ENCODE measurements around the gene PGLYRP4.
"Not testable (repeated sequence)": the region's sequence is repeated elsewhere in the genome, so short reads cannot be mapped to it uniquely, and the experiment has no call there.

PGLYRP4 gene

DNA sequence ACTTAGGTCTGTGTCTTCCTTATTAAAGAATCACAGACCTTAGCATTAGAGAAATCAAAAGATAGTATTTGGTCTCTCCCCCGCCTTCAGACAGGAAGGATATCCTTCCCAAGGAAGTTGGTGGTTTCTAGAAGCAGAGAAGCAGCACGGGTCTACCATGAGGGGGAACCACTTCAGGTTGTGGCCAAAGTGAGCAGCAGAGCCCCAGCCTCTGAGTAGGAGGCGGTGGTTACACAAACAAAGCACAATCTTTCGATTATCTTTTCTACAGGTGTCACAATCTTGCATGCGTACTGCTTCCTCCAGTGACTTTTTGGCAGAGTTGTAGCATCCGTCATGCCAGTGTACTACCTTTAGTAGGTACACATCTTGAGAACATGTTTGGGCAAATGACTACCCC is 8.8 kb downstream of the PGLYRP4 start:
- Histone ChIP-seq H3K36me3 (ENCODE audit: control insufficient read depth, insufficient read depth, low read length) (no peaks in the 10 kb centered on the region), H3K4me3 (ENCODE audit: insufficient read depth, low read depth, low read length) (no peak overlapping the region), H3K27ac (ENCODE audit: insufficient read depth, low read depth, low read length, poor library complexity, severe bottlenecking) (no peak overlapping the region), H3K9me3 (ENCODE audit: control insufficient read depth, low read length) (no peaks in the 10 kb centered on the region), H3K4me1 (ENCODE audit: control insufficient read depth, insufficient read depth, low read length) (no peaks in the 10 kb centered on the region), H3K27me3 (ENCODE audit: control insufficient read depth, insufficient read depth, low read length, poor library complexity, severe bottlenecking) (no peaks in the 10 kb centered on the region)
- WGBS, 2 experiments, result 90 to 92% methylated on average over 6 of the region's 6 CpGs

- Histone ChIP-seq H3K9me3 (ENCODE audit: control insufficient read depth, low read length) (no peaks in the 10 kb centered on the region), H3K4me1 (ENCODE audit: control insufficient read depth, insufficient read depth, low read length) (no peaks in the 10 kb centered on the region), H3K36me3 (ENCODE audit: control insufficient read depth, insufficient read depth, low read length) (no peaks in the 10 kb centered on the region), H3K4me3 (ENCODE audit: insufficient read depth, low read depth, low read length) (no peak overlapping the region), H3K27me3 (ENCODE audit: control insufficient read depth, insufficient read depth, low read length, poor library complexity, severe bottlenecking) (no peaks in the 10 kb centered on the region), H3K27ac (ENCODE audit: insufficient read depth, low read depth, low read length, poor library complexity, severe bottlenecking) (no peak overlapping the region)
- WGBS, 2 experiments, result 86% methylated on average over 8 of the region's 8 CpGs
Observed at GRCh38 chr1:153337980-153338853, 10.4 kb downstream of the PGLYRP4 start.

- Histone ChIP-seq H3K36me3 (ENCODE audit: control insufficient read depth, insufficient read depth, low read length) (no peaks in the 10 kb centered on the region), H3K9me3 (ENCODE audit: control insufficient read depth, low read length) (no peaks in the 10 kb centered on the region), H3K4me3 (ENCODE audit: insufficient read depth, low read depth, low read length) (no peak overlapping the region), H3K27ac (ENCODE audit: insufficient read depth, low read depth, low read length, poor library complexity, severe bottlenecking) (no peak overlapping the region), H3K4me1 (ENCODE audit: control insufficient read depth, insufficient read depth, low read length) (no peaks in the 10 kb centered on the region), H3K27me3 (ENCODE audit: control insufficient read depth, insufficient read depth, low read length, poor library complexity, severe bottlenecking) (no peaks in the 10 kb centered on the region)
Observed at GRCh38 chr1:153336650-153337049, 12.0 kb downstream of the PGLYRP4 start.

- Histone ChIP-seq H3K4me1 (ENCODE audit: control insufficient read depth, insufficient read depth, low read length) (no peaks in the 10 kb centered on the region), H3K36me3 (ENCODE audit: control insufficient read depth, insufficient read depth, low read length) (no peaks in the 10 kb centered on the region)
- WGBS, 2 experiments, result 85 to 90% methylated on average over 1 of the region's 1 CpG
Observed at GRCh38 chr1:153333902-153334301, 14.7 kb downstream of the PGLYRP4 start.

DNA sequence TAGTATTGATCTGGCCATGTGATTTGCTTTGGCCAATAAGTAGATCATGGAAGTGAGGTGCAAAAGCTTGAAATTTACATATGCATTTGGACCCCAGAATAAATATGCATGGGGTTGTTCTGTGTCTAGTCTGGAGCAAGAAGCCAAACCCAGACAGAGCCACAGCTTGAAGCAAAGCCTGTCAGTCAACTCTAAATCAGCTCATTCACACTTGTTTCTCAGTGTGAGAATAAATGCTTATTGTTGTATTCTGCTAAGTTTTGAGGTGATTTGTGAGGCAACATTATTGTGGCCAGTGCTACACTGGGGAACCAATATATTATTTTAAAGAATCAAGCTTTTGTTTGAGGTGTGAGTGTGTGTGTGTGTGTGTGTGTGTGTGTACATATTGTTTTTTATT is 23.7 kb downstream of the PGLYRP4 start:
- Histone ChIP-seq H3K27me3 (ENCODE audit: control insufficient read depth, insufficient read depth, low read length, poor library complexity, severe bottlenecking) (no peaks in the 10 kb centered on the region), H3K27ac (ENCODE audit: insufficient read depth, low read depth, low read length, poor library complexity, severe bottlenecking) (no peak overlapping the region), H3K4me1 (ENCODE audit: control insufficient read depth, insufficient read depth, low read length) (no peaks in the 10 kb centered on the region), H3K36me3 (ENCODE audit: control insufficient read depth, insufficient read depth, low read length) (no peaks in the 10 kb centered on the region), H3K9me3 (ENCODE audit: control insufficient read depth, low read length) (peaks cover 6% of the 10 kb centered on the region), H3K4me3 (ENCODE audit: insufficient read depth, low read depth, low read length) (no peak overlapping the region)

More at GRCh38 chr1:153333902-153334301, 14.7 kb downstream of the PGLYRP4 start:
- no peaks in the 10 kb centered on the region for H3K27me3 ChIP-seq (ENCODE audit: control insufficient read depth, insufficient read depth, low read length, poor library complexity, severe bottlenecking)
- peaks cover 4% of the 10 kb centered on the region for H3K9me3 ChIP-seq (ENCODE audit: control insufficient read depth, low read length)
- H3K27ac ChIP-seq (ENCODE audit: insufficient read depth, low read depth, low read length, poor library complexity, severe bottlenecking), result no peak overlapping the region
- H3K4me3 ChIP-seq (ENCODE audit: insufficient read depth, low read depth, low read length), result no peak overlapping the region

- Histone ChIP-seq H3K27me3 (ENCODE audit: control insufficient read depth, insufficient read depth, low read length, poor library complexity, severe bottlenecking) (no peaks in the 10 kb centered on the region), H3K9me3 (ENCODE audit: control insufficient read depth, low read length) (no peaks in the 10 kb centered on the region), H3K27ac (ENCODE audit: insufficient read depth, low read depth, low read length, poor library complexity, severe bottlenecking) (no peak overlapping the region), H3K4me3 (ENCODE audit: insufficient read depth, low read depth, low read length) (no peak overlapping the region), H3K4me1 (ENCODE audit: control insufficient read depth, insufficient read depth, low read length) (no peaks in the 10 kb centered on the region), H3K36me3 (ENCODE audit: control insufficient read depth, insufficient read depth, low read length) (no peaks in the 10 kb centered on the region)
- 0% methylated on average over 1 of the region's 1 CpG; no CpG with 5 or more reads in 1 of the 2 experiments for WGBS, 2 experiments
Observed at GRCh38 chr1:153322568-153322967, 26.1 kb downstream of the PGLYRP4 start.

- not testable (repeated sequence) for H3K27me3 ChIP-seq (ENCODE audit: control insufficient read depth, insufficient read depth, low read length, poor library complexity, severe bottlenecking); H3K4me3 ChIP-seq (ENCODE audit: insufficient read depth, low read depth, low read length); H3K9me3 ChIP-seq (ENCODE audit: control insufficient read depth, low read length); H3K4me1 ChIP-seq (ENCODE audit: control insufficient read depth, insufficient read depth, low read length); H3K27ac ChIP-seq (ENCODE audit: insufficient read depth, low read depth, low read length, poor library complexity, severe bottlenecking); H3K36me3 ChIP-seq (ENCODE audit: control insufficient read depth, insufficient read depth, low read length)
- 89 to 90% methylated on average over 7 of the region's 7 CpGs for WGBS, 2 experiments
Observed at GRCh38 chr1:153318145-153318544, 30.5 kb downstream of the PGLYRP4 start.

DNA sequence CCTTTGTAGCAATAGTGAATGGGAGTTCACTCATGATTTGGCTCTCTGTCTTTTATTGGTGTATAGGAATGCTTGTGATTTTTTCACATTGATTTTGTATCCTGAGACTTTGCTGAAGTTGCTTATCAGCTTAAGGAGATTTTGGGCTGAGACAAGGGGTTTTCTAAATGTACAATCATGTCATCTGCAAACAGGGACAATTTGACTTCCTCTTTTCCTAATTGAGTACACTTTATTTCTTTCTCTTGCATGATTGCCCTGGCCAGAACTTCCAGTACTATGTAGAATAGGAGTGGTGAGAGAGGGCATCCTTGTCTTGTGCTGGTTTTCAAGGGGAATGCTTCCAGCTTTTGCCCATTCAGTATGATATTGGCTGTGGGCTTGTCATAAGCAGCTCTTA is 32.6 kb downstream of the PGLYRP4 start:
- not testable (repeated sequence) for H3K36me3 ChIP-seq (ENCODE audit: control insufficient read depth, insufficient read depth, low read length); H3K27me3 ChIP-seq (ENCODE audit: control insufficient read depth, insufficient read depth, low read length, poor library complexity, severe bottlenecking); H3K27ac ChIP-seq (ENCODE audit: insufficient read depth, low read depth, low read length, poor library complexity, severe bottlenecking); H3K9me3 ChIP-seq (ENCODE audit: control insufficient read depth, low read length); H3K4me1 ChIP-seq (ENCODE audit: control insufficient read depth, insufficient read depth, low read length); H3K4me3 ChIP-seq (ENCODE audit: insufficient read depth, low read depth, low read length)

DNA sequence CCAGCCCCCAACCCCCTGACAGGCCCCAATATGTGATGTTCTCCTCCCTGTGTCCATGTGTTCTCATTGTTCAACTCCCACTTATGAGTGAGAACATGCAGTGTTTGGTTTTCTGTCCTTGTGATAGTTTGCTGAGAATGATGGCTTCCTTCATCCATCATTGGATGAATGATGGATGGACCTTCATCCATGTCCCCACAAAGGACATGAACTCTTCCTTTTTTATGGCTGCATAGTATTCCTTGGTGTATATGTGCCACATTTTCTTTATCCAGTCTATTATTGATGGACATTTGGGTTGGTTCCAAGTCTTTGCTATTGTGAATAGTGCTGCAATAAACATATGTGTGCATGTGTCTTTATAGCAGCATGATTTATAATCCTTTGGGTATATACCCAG is 34.3 kb downstream of the PGLYRP4 start:
- not testable (repeated sequence) for H3K36me3 ChIP-seq (ENCODE audit: control insufficient read depth, insufficient read depth, low read length); H3K9me3 ChIP-seq (ENCODE audit: control insufficient read depth, low read length); H3K27ac ChIP-seq (ENCODE audit: insufficient read depth, low read depth, low read length, poor library complexity, severe bottlenecking); H3K4me1 ChIP-seq (ENCODE audit: control insufficient read depth, insufficient read depth, low read length); H3K4me3 ChIP-seq (ENCODE audit: insufficient read depth, low read depth, low read length); H3K27me3 ChIP-seq (ENCODE audit: control insufficient read depth, insufficient read depth, low read length, poor library complexity, severe bottlenecking)

GRCh38 chr1:153313288-153313687 is 35.4 kb downstream of the PGLYRP4 start:
- no peaks in the 10 kb centered on the region for H3K36me3 ChIP-seq (ENCODE audit: control insufficient read depth, insufficient read depth, low read length)
- no peaks in the 10 kb centered on the region for H3K27me3 ChIP-seq (ENCODE audit: control insufficient read depth, insufficient read depth, low read length, poor library complexity, severe bottlenecking)
- no peak overlapping the region for H3K4me3 ChIP-seq (ENCODE audit: insufficient read depth, low read depth, low read length)
- H3K4me1 ChIP-seq (ENCODE audit: control insufficient read depth, insufficient read depth, low read length), result no peaks in the 10 kb centered on the region
- no peaks in the 10 kb centered on the region for H3K9me3 ChIP-seq (ENCODE audit: control insufficient read depth, low read length)
- WGBS, 2 experiments, result 88 to 90% methylated on average over 2 of the region's 2 CpGs
- H3K27ac ChIP-seq (ENCODE audit: insufficient read depth, low read depth, low read length, poor library complexity, severe bottlenecking), result no peak overlapping the region
